HEK293 (cell line): ENCODE measurements around the gene GPHN.

Source experiments
- CTCF ChIA-PET: fragments of 350-600 bp; formaldehyde crosslinking; extraction: SDS; loops from one replicate; lab custom pipeline; 2021; ENCODE audit warnings: antibody characterized with exemption; lab: Yijun Ruan, JAX
- POLR2A ChIA-PET: fragments of 300-600 bp; formaldehyde crosslinking; extraction: SDS; loops from one replicate; lab custom pipeline; 2020; ENCODE audit warnings: antibody characterized with exemption, inconsistent platforms; lab: Yijun Ruan, JAX
- H3K27ac ChIP-seq: fragments of 200-500 bp; sonication (Bioruptor generic); 2 replicates; pipeline ENCODE4 v1.5.1; 2014; ENCODE audit warnings: low read depth, low read length, control low read depth, inconsistent platforms; ENCODE audit errors: extremely low read depth
- H3K36me3 ChIP-seq, 2 experiments: fragments of 200-500 bp in 1 of 2; sonication (Bioruptor generic) in 1 of 2; 1 replicate in 1 of 2; 2 replicates in 1 of 2; pipeline ENCODE4 v1.5.1; 2014 to 2017; ENCODE audit warnings: inconsistent platforms in 2 of 2, low read length in 2 of 2; ENCODE audit not compliant: control insufficient read depth in 2 of 2, insufficient read depth in 1 of 2
- H3K4me1 ChIP-seq: fragments of 200-500 bp; sonication (Bioruptor generic); 2 replicates; pipeline ENCODE4 v1.5.1; 2014; ENCODE audit warnings: mild to moderate bottlenecking, low read length, inconsistent platforms; ENCODE audit not compliant: control insufficient read depth, insufficient read depth
- H3K4me3 ChIP-seq: 2 replicates; pipeline ENCODE4 v1.5.1; 2011; ENCODE audit warnings: low read depth, mild to moderate bottlenecking, control low read depth, low read length, moderate library complexity
- H3K9me3 ChIP-seq: fragments of 200-500 bp; sonication (Bioruptor generic); 2 replicates; pipeline ENCODE4 v1.5.1; 2014; ENCODE audit warnings: low read depth, low read length, inconsistent platforms; ENCODE audit not compliant: control insufficient read depth, insufficient read depth
- KLF7 ChIP-seq: fragments of 450-650 bp; formaldehyde crosslinking; IDR thresholded peaks from 2 replicates; pipeline ENCODE4 v1.5.1; 2016; ENCODE audit warnings: missing biosample characterization, missing genetic modification characterization, borderline replicate concordance
- OSR2 ChIP-seq: fragments of 450-650 bp; formaldehyde crosslinking; IDR thresholded peaks from 2 replicates; pipeline ENCODE4 v1.5.1; 2016; ENCODE audit warnings: missing biosample characterization, missing genetic modification characterization
- PRDM1 ChIP-seq: fragments of 450-650 bp; formaldehyde crosslinking; IDR thresholded peaks from 2 replicates; pipeline ENCODE4; 2016; ENCODE audit warnings: missing biosample characterization, missing genetic modification characterization
- PRDM6 ChIP-seq: fragments of 450-650 bp; formaldehyde crosslinking; IDR thresholded peaks from 2 replicates; pipeline ENCODE4 v1.5.1; 2017; ENCODE audit warnings: missing biosample characterization, missing genetic modification characterization
- ZBTB17 ChIP-seq: fragments of 450-650 bp; formaldehyde crosslinking; IDR thresholded peaks from 2 replicates; pipeline ENCODE4 v1.5.1; 2016; ENCODE audit warnings: missing biosample characterization, missing genetic modification characterization
- ZBTB26 ChIP-seq: fragments of 450-650 bp; formaldehyde crosslinking; optimal IDR thresholded peaks from 2 replicates; pipeline ENCODE3; 2016; ENCODE audit warnings: missing biosample characterization, mild to moderate bottlenecking, missing genetic modification characterization
- ZBTB44 ChIP-seq: fragments of 450-650 bp; IDR thresholded peaks from 2 replicates; pipeline ENCODE4 v1.5.1; 2018; ENCODE audit warnings: missing biosample characterization, mild to moderate bottlenecking, missing genetic modification characterization
- ZNF114 ChIP-seq: fragments of 450-650 bp; formaldehyde crosslinking; IDR thresholded peaks from 2 replicates; pipeline ENCODE4 v1.5.0; 2017; ENCODE audit warnings: missing biosample characterization, missing genetic modification characterization
- ZNF184 ChIP-seq: fragments of 450-650 bp; IDR thresholded peaks from 2 replicates; pipeline ENCODE4 v1.5.1; 2018; ENCODE audit warnings: missing biosample characterization, mild to moderate bottlenecking, missing genetic modification characterization
- ZNF211 ChIP-seq: fragments of 450-650 bp; formaldehyde crosslinking; IDR thresholded peaks from 2 replicates; pipeline ENCODE4 v1.5.1; 2016; ENCODE audit warnings: low read depth, missing biosample characterization, missing genetic modification characterization
- ZNF223 ChIP-seq: fragments of 450-650 bp; formaldehyde crosslinking; IDR thresholded peaks from 2 replicates; pipeline ENCODE4 v1.5.1; 2016; ENCODE audit warnings: missing biosample characterization, missing genetic modification characterization
- ZNF473 ChIP-seq: fragments of 450-650 bp; formaldehyde crosslinking; IDR thresholded peaks from 2 replicates; pipeline ENCODE4 v1.5.1; 2017; ENCODE audit warnings: missing biosample characterization, missing genetic modification characterization
- ZNF48 ChIP-seq: fragments of 450-650 bp; formaldehyde crosslinking; IDR thresholded peaks from 2 replicates; pipeline ENCODE4 v1.5.1; 2016; ENCODE audit warnings: missing biosample characterization, missing genetic modification characterization
- ZNF510 ChIP-seq: fragments of 450-650 bp; formaldehyde crosslinking; IDR thresholded peaks from 2 replicates; pipeline ENCODE4 v1.5.1; 2018; ENCODE audit warnings: mild to moderate bottlenecking, missing genetic modification characterization, missing biosample characterization; ENCODE audit not compliant: insufficient replicate concordance
- ZNF513 ChIP-seq: fragments of 450-650 bp; IDR thresholded peaks from 2 replicates; pipeline ENCODE4 v1.5.1; 2018; ENCODE audit warnings: missing biosample characterization, missing genetic modification characterization
- ZNF660 ChIP-seq: fragments of 450-650 bp; IDR thresholded peaks from 2 replicates; pipeline ENCODE4 v1.5.1; 2018; ENCODE audit warnings: missing biosample characterization, mild to moderate bottlenecking, missing genetic modification characterization
- ZNF707 ChIP-seq: fragments of 450-650 bp; formaldehyde crosslinking; IDR thresholded peaks from 2 replicates; pipeline ENCODE4 v1.5.1; 2016; ENCODE audit warnings: missing biosample characterization, missing genetic modification characterization
- ZNF776 ChIP-seq: fragments of 450-650 bp; formaldehyde crosslinking; IDR thresholded peaks from 2 replicates; pipeline ENCODE4 v1.5.0; 2017; ENCODE audit warnings: missing biosample characterization, missing genetic modification characterization, borderline replicate concordance
- ZNF777 ChIP-seq: fragments of 450-650 bp; formaldehyde crosslinking; IDR thresholded peaks from 2 replicates; pipeline ENCODE4 v1.5.1; 2017; ENCODE audit warnings: missing biosample characterization, missing genetic modification characterization, borderline replicate concordance
- ZSCAN16 ChIP-seq: fragments of 450-650 bp; formaldehyde crosslinking; IDR thresholded peaks from 2 replicates; pipeline ENCODE4 v1.5.1; 2016; ENCODE audit warnings: missing biosample characterization, missing genetic modification characterization
- ZSCAN30 ChIP-seq: fragments of 450-650 bp; IDR thresholded peaks from 2 replicates; pipeline ENCODE4 v1.5.1; 2018; ENCODE audit warnings: missing biosample characterization, mild to moderate bottlenecking, missing genetic modification characterization, moderate library complexity

Gene GPHN

GRCh38 chr14:66651536-66652220 is 143.7 kb downstream of the GPHN start:
- CTCF ChIA-PET, result no interaction called here
- TF ChIP-seq OSR2, result no peak
- TF ChIP-seq ZNF513 (tag by site-specific recombination), result no peak
- TF ChIP-seq ZNF184 (tag by site-specific recombination), result no peak
- TF ChIP-seq ZNF776 (tag by site-specific recombination), result no peak
- TF ChIP-seq KLF7 (tag by site-specific recombination), result no peak
- TF ChIP-seq ZNF211 (tag by site-specific recombination), result no peak
- TF ChIP-seq ZNF660, result no peak
- no peak for TF ChIP-seq ZBTB17
- no peak for TF ChIP-seq ZNF707
- no peak for TF ChIP-seq ZNF223 (tag by site-specific recombination)
- TF ChIP-seq ZBTB26 (tag by site-specific recombination), result no peak
- TF ChIP-seq ZSCAN16 (tag by site-specific recombination), result no peak
- TF ChIP-seq ZNF48, result no peak
- TF ChIP-seq ZBTB44 (tag by site-specific recombination), result no peak
- TF ChIP-seq ZNF777 (tag by site-specific recombination), result no peak
- TF ChIP-seq, all 188 proteins: peak for 0
- H3K36me3 ChIP-seq, result no peaks in the 10 kb centered on the region; a peak in 1 of 3 replicates
- no peak overlapping the region for H3K4me3 ChIP-seq
- H3K9me3 ChIP-seq, result no peaks in the 10 kb centered on the region
- H3K4me1 ChIP-seq, result no peaks in the 10 kb centered on the region
- POLR2A ChIA-PET, result no interaction called here
- H3K27ac ChIP-seq, result no peak overlapping the region

- CTCF ChIA-PET, result no interaction called here
- Histone ChIP-seq H3K9me3 (no peaks in the 10 kb centered on the region), H3K4me3 (no peak overlapping the region), H3K27ac (no peak overlapping the region), H3K36me3 (no peaks in the 10 kb centered on the region; a peak in 1 of 3 replicates), H3K4me1 (no peaks in the 10 kb centered on the region)
- POLR2A ChIA-PET, result no interaction called here
- no peak for TF ChIP-seq PRDM1 (tag by site-specific recombination)
- no peak for TF ChIP-seq ZNF473 (tag by site-specific recombination)
- no peak for TF ChIP-seq ZSCAN30 (tag by site-specific recombination)
- no peak for TF ChIP-seq ZNF114 (tag by site-specific recombination)
- TF ChIP-seq PRDM6 (tag by site-specific recombination), result no peak
- TF ChIP-seq ZNF510 (tag by site-specific recombination), result no peak
Observed at GRCh38 chr14:66652525-66653106, 144.7 kb downstream of the GPHN start.
